Measurements from ENCODE around the gene GADL1.

The GADL1 gene

GRCh38 chr3:30811151-30811795 is 83.2 kb downstream of the GADL1 start:
- no peaks in the 10 kb centered on the region for H3K79me2 ChIP-seq (ENCODE audit: control insufficient read depth, low read length)
- TF ChIP-seq CTCF (IDR thresholded peaks at IDR 0.05; ENCODE audit: low read depth, low read length, poor library complexity, severe bottlenecking) (no peak), EZH2phosphoT487 (IDR thresholded peaks at IDR 0.05; ENCODE audit: borderline replicate concordance, low read length) (no peak)
- no peaks in the 10 kb centered on the region for H3K36me3 ChIP-seq (ENCODE audit: control insufficient read depth, low read length)
- no peak overlapping the region for H3K27ac ChIP-seq (ENCODE audit: low read depth, low read length)
- H3F3A ChIP-seq (ENCODE audit: control insufficient read depth, insufficient read depth), result no peaks in the 10 kb centered on the region
- H3K27me3 ChIP-seq (ENCODE audit: control insufficient read depth, low read length), result no peaks in the 10 kb centered on the region
- no peaks in the 10 kb centered on the region for H3K9me2 ChIP-seq (replicated peaks; ENCODE audit: control insufficient read depth, low read length)
- H3K4me3 ChIP-seq (ENCODE audit: low read length), result no peak overlapping the region
- no peaks in the 10 kb centered on the region for H4K20me1 ChIP-seq (ENCODE audit: control insufficient read depth, insufficient read depth, low read depth, low read length)
- H3K9me3 ChIP-seq (ENCODE audit: control insufficient read depth, insufficient read depth, low read length), result no peaks in the 10 kb centered on the region
- H3K4me2 ChIP-seq (ENCODE audit: low read length), result no peak overlapping the region
- no peaks in the 10 kb centered on the region for H3K4me1 ChIP-seq (ENCODE audit: control insufficient read depth, low read length)

GRCh38 chr3:30810625-30811024 is 83.8 kb downstream of the GADL1 start:
- no peaks in the 10 kb centered on the region for H3K27me3 ChIP-seq (ENCODE audit: control insufficient read depth, low read length)
- no peaks in the 10 kb centered on the region for H4K20me1 ChIP-seq (ENCODE audit: control insufficient read depth, insufficient read depth, low read depth, low read length)
- H3K9me2 ChIP-seq (replicated peaks; ENCODE audit: control insufficient read depth, low read length), result no peaks in the 10 kb centered on the region
- no peaks in the 10 kb centered on the region for H3K79me2 ChIP-seq (ENCODE audit: control insufficient read depth, low read length)
- no peaks in the 10 kb centered on the region for H3K9me3 ChIP-seq (ENCODE audit: control insufficient read depth, insufficient read depth, low read length)
- TF ChIP-seq EZH2phosphoT487 (IDR thresholded peaks at IDR 0.05; ENCODE audit: borderline replicate concordance, low read length) (no peak), CTCF (IDR thresholded peaks at IDR 0.05; ENCODE audit: low read depth, low read length, poor library complexity, severe bottlenecking) (no peak)
- H3K4me1 ChIP-seq (ENCODE audit: control insufficient read depth, low read length), result no peaks in the 10 kb centered on the region
- no peak overlapping the region for H3K4me3 ChIP-seq (ENCODE audit: low read length)
- no peaks in the 10 kb centered on the region for H3K36me3 ChIP-seq (ENCODE audit: control insufficient read depth, low read length)
- no peak overlapping the region for H3K4me2 ChIP-seq (ENCODE audit: low read length)
- no peaks in the 10 kb centered on the region for H3F3A ChIP-seq (ENCODE audit: control insufficient read depth, insufficient read depth)
- H3K27ac ChIP-seq (ENCODE audit: low read depth, low read length), result no peak overlapping the region

GRCh38 chr3:30805695-30806094 is 88.8 kb downstream of the GADL1 start:
- Histone ChIP-seq H3K27me3 (ENCODE audit: control insufficient read depth, low read length) (no peaks in the 10 kb centered on the region), H3K79me2 (ENCODE audit: control insufficient read depth, low read length) (no peaks in the 10 kb centered on the region), H3K27ac (ENCODE audit: low read depth, low read length) (no peak overlapping the region), H3K4me3 (ENCODE audit: low read length) (no peak overlapping the region), H3K9me3 (ENCODE audit: control insufficient read depth, insufficient read depth, low read length) (no peaks in the 10 kb centered on the region), H3K4me1 (ENCODE audit: control insufficient read depth, low read length) (no peaks in the 10 kb centered on the region), H3K4me2 (ENCODE audit: low read length) (no peak overlapping the region), H3F3A (ENCODE audit: control insufficient read depth, insufficient read depth) (no peaks in the 10 kb centered on the region), H4K20me1 (ENCODE audit: control insufficient read depth, insufficient read depth, low read depth, low read length) (no peaks in the 10 kb centered on the region), H3K36me3 (ENCODE audit: control insufficient read depth, low read length) (no peaks in the 10 kb centered on the region), H3K9me2 (replicated peaks; ENCODE audit: control insufficient read depth, low read length) (no peaks in the 10 kb centered on the region)
- TF ChIP-seq EZH2phosphoT487 (IDR thresholded peaks at IDR 0.05; ENCODE audit: borderline replicate concordance, low read length) (no peak), CTCF (IDR thresholded peaks at IDR 0.05; ENCODE audit: low read depth, low read length, poor library complexity, severe bottlenecking) (no peak)

Measured in DOHH2 (cell line).